HG02678 (cell line): ENCODE results near the gene SSTR3.

Source experiments
- ATAC-seq: cut with Tn5 transposase; IDR thresholded peaks from one replicate; pipeline ENCODE4 v1.9.1; 2021; ENCODE audit warnings: mild to moderate bottlenecking, moderate library complexity; ENCODE audit not compliant: unreplicated experiment

Gene SSTR3

DNA sequence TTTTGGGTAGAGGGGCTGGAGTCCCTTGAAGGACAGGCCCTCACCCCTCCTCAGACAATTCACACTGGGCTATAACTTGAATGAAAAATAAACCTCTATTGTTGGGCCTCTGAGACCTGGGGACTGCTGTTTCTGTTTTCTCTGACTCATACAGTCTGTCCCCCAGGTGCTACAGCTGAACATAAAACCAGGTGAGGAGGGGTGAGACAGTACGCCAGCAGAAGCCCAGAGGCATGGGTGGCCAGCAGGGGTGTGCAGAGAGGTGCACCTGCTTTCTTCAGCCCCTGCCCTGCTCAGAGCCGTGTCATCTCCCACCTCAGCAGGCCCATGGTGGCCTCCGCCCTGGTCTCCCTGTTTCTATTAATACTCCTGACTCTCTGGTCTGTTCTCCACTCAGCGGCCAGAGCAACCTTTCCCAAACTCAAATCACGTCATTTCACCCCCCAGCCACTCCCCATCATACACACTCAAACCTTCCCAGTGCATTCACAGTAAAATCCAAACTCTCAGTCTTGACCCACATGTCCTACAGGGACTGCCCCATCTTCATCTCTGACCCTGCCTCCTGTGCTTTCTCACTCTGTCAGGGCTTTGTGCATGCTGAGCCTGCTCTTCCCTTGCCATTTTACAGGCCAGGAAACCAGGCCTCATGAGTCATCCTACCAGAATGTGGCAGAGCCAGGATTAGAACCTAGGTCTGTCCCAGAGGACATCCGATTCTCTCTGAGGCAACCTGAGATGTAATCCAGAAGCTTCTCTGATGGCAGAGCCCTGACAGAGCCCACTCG, 57.2 kb downstream of the SSTR3 start:
- ATAC-seq, result no peak
